Islet precursor cell (in vitro differentiated cells): Measurements from ENCODE around the gene N4BP2L1.

Experiments
- DNase-seq: peaks from one replicate; pipeline ENCODE4 v3.0.0-alpha.2; 2018

Gene N4BP2L1

DNA sequence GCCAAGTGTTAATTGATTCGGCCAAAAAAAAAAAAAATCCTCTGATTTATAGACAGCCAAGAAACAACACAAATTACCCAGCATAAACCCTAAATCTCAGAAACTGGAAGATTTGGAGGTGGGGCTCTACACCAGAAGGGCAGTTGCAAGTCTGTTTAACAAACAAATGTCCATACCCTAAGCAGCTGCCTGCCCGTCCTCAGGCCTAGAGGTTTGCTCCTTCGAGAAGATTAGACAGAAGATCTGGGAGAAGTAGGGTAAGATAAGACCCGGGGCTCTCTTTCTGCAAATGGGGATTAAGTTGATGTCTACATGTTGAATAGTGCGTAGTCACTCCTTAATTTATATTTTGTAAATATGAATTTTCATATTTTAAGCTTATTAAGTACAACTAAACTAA, 3.4 kb upstream of the N4BP2L1 start:
- DNase-seq = no peak

DNA sequence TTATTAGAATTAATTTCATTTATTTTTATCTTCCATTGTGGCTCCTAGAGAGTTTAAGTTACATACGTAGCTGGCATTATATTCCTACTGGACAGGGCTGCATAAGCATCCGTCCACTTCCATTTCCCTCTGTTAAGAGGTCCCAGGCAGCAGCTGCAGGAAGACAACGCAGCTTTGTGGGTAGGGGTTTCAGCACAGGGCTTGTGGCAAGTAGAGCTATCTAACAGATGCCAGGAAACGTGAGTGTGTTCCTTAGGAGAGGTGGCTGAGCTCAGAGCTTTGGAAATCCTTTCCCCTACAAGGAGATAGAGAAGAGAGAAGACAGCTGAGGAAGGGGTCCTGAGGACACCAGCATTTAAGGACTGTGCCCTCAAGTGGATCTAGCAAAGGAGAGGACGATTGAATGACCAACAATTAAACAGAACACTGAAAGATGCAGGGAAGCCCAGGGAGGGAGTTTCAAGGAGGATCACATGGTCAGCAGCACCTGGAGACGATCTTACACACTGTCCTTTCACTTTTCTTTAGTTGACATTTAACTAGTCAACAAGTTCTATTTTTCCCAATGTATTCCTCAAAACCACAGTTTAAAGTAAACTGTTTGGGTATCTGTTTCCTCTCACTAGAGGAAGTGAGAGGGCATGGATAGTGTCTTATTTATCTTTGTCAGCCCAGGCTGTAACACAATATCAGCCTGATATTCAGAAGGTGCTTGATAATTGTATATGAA, 2.3 kb upstream of the N4BP2L1 start:
- DNase-seq = no peak

- no peak for DNase-seq
Measured at GRCh38 chr13:32429433-32429909, 1.5 kb upstream of the N4BP2L1 start.

GRCh38 chr13:32428581-32429432, 877 bp upstream of the N4BP2L1 start:
- no peak for DNase-seq

DNA sequence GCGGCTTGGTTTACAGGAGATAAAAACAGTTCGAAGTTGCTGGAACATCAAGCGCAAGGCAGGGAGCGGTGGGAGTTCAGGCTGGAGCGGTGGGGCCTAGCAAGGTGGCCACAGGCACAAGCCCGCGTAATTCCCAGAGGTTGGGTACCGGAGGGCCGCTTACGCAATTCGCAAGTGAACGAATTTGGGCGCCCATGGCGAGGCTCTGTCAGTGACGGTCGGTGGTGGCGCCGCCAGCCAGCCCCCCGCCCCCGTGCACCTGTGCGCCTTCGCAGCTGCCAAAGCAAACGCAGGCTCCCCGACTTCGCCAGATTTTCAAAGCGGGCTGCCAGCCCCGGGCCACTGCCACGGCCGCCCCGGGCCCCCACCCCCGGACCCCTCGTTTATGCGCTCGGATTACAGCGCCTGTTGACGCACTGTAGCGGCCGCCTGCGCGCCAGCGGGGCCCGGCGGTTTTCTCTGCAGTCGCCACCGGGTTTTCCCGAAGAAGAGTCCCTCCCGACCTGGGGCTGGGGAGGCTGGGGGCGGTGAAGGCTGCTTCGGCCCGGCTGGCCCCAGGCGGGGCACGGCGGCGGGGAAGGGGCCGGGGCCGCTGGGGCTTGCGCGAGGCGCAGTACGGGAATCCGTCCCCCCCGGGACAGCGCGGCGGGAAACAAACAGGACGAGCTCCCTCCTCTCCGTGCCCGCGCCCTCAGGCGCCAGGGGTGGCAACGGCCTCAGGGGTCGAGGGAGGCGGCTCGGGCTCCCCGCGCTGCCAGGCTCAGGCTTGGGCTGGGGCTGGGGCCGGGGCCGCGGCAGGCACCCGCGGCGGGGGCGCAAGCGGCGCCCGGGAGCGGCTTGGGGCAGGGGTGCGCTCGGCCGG, 709 bp downstream of the N4BP2L1 start:
- peak; percentile 69 for DNase-seq

GRCh38 chr13:32426191-32426989, 1.5 kb downstream of the N4BP2L1 start:
- DNase-seq = no peak

DNA sequence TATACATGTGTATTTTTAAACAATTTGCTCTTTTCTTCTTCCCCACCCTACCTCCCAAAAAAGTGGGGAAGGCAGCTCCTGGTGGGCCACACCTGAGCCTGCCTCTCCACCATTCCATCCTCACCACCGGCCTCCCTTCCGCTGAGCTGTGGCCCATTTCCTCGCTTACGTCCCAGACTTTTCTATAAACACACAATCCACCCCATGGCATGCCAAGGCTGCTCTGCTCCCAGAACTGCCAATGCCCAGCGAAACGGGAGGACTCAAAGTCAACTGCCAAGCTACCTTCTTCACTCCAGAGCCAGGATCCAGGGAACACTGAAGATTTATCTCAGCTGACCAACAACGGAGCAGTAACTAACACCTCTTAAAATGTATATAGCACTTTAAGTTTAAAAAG, 2.8 kb downstream of the N4BP2L1 start:
- DNase-seq = no peak

DNA sequence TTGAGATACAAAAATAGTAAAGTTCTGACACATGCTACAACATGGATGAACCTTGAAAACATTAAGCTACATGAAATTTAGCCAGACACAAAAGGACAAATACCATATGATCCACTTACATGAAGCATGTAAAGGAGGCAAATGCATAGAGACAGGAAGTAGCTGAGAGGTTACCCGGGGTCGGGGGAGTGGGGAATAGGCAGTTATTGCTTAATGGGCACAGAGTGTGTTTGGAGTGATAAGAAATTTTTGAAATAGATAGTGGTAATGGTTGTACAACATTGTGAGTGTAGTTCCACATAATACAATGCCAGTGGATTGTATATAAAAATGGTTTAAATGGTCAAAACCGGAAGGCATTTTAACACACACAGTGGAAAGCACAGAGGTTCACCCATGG, 4.3 kb downstream of the N4BP2L1 start:
- DNase-seq = no peak

- DNase-seq = no peak
Measured at GRCh38 chr13:32419862-32420261, 8.1 kb downstream of the N4BP2L1 start.

DNA sequence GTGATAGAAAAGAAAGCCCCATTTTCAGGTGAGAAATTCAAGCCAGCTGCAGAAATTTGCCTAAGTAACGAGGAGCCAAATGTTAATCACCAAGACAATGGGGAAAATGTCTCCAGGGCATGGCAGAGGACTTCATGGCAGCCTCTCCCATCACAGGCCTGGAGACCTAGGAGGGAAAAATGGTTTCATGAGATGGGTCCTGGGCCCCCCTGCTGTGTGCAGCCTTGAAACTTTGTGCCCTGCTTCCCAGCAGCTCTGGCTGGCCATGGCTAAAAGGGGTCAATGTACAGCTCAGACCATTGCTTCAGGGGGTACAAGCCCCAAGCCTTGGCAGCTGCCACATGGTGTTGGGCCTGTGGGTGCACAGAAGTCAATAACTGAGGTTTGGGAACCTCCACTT, 9.9 kb downstream of the N4BP2L1 start:
- no peak for DNase-seq

- no peak for DNase-seq
Measured at GRCh38 chr13:32415019-32415418, 12.9 kb downstream of the N4BP2L1 start.

- DNase-seq = no peak
Measured at GRCh38 chr13:32414580-32414979, 13.3 kb downstream of the N4BP2L1 start.

- DNase-seq = no peak
Measured at GRCh38 chr13:32413284-32413683, 14.6 kb downstream of the N4BP2L1 start.

GRCh38 chr13:32409561-32410421, 18.1 kb downstream of the N4BP2L1 start:
- DNase-seq = peak; percentile 86

DNA sequence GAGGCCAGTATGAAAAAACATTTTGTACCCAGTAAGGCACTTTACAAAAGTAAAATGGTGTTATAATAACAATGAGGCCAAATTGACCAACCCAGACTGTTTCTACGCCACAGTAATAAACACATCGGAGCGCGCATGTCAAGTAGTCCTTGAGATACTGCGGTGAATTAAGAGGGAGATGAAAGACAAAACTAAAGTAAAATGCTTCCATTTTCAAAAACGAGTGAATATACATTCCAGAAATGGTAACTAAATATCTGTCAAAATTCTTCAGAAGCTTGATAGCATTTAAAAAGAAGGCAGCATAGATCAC, 19.0 kb downstream of the N4BP2L1 start:
- DNase-seq = no peak

- no peak for DNase-seq
Measured at GRCh38 chr13:32408296-32409000, 19.5 kb downstream of the N4BP2L1 start.

DNA sequence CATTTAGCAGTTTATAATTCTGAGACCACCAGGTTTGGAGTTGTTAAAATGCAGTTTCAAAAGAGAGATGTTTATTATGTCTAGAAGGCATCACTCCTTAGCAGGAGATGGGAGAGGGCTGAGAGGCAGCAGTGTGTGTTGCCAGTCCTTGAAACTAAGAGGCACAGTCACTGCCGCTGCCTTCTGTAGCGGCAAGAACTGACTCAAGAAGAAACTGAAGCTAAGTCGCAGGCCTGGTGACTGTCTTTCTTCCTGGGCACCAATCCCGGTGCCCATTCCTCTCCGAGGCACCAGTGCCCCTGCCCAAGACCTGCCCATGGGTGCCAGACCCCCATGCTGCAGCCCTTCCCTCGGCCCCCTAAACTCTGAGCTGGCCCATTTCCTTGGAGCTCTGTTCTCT, 20.1 kb downstream of the N4BP2L1 start:
- DNase-seq = no peak

DNA sequence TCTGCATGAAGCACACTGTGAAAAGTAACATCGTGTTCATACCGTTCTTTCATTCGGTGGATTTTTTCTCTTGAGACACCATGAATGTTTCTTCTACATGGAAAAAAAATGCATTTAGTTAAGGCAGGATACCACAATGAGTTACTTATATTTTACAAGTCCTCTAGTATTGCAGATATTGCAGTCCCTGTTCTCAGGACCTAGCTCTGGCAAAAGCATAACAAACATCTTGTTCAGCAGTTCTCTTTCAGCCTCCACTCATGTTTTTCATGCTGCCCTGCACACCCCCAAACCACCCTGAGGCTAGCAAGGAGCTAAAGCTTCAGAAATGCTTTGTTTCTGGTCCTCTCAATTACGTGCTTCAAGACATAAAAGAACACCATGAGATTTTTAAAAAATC, 24.8 kb downstream of the N4BP2L1 start:
- no peak for DNase-seq

- peak; percentile 77 for DNase-seq
Measured at GRCh38 chr13:32391101-32391619, 36.8 kb downstream of the N4BP2L1 start.

GRCh38 chr13:32390484-32390883, 37.4 kb downstream of the N4BP2L1 start:
- no peak for DNase-seq

- DNase-seq = no peak
Measured at GRCh38 chr13:32390048-32390447, 37.9 kb downstream of the N4BP2L1 start.
